Ishikawa (cell line): ENCODE data around the gene THRA.

Source experiments
- CREB1 ChIP-seq: IDR thresholded peaks from 2 replicates; pipeline ENCODE4 v1.6.1; 2012; ENCODE audit warnings: low read depth
- EP300 ChIP-seq: IDR thresholded peaks from 2 replicates; pipeline ENCODE4 v1.6.1; 2012; ENCODE audit warnings: borderline replicate concordance
- TCF12 ChIP-seq: IDR thresholded peaks from 2 replicates; pipeline ENCODE4 v1.6.1; 2012; ENCODE audit warnings: low read depth
- TF ChIP-seq, protein P1 (sequence below): IDR thresholded peaks from 2 replicates; pipeline ENCODE4 v1.6.1; 2012; ENCODE audit warnings: low read depth, mild to moderate bottlenecking

DNA sequence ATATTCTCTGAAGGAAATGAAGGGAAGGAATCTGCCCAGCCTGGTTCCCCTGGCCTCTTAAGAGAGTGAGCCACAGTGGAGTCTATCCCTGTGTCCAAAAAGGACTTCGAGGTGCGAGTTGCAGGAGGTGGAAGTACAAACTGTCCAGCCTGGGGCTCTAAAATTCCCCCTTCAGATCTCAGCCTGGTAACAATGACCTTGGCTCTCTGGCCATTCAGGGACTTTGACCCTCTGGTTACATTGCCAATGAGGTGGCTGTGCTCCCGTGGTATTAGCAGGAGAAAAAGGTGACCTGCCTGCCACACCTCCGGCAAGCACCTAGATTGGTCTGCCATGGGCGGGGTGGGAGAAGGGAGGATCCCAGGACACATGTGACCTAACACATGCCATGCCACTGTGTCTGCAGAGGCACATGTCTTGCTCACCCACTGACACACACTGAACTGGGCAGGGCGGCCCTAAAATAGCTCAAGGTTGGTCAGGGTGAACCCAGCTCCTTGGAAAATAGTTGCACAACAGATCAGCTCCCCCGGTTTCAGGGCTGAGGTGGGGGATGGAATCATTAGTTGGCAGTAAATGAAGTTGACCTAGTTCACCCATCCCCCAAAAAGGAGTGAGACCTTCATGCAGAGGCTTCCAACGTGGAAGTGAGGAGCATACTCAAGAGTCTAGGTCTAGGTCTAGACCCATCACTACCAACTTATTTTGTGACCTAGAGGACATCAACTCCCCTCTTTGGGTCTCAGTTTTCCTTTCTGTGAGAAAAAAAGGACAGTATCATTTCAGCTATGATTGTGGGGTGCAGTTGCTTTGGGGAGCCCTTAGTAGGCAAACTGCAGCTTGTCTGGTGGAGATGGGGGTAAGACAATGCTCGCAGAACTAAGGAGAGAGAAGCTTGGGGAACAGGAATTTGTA is 35.4 kb downstream of the THRA start:
- TF ChIP-seq CREB1 (no peak), EP300 (no peak), TCF12 (no peak)
- TF ChIP-seq, protein P1, sequence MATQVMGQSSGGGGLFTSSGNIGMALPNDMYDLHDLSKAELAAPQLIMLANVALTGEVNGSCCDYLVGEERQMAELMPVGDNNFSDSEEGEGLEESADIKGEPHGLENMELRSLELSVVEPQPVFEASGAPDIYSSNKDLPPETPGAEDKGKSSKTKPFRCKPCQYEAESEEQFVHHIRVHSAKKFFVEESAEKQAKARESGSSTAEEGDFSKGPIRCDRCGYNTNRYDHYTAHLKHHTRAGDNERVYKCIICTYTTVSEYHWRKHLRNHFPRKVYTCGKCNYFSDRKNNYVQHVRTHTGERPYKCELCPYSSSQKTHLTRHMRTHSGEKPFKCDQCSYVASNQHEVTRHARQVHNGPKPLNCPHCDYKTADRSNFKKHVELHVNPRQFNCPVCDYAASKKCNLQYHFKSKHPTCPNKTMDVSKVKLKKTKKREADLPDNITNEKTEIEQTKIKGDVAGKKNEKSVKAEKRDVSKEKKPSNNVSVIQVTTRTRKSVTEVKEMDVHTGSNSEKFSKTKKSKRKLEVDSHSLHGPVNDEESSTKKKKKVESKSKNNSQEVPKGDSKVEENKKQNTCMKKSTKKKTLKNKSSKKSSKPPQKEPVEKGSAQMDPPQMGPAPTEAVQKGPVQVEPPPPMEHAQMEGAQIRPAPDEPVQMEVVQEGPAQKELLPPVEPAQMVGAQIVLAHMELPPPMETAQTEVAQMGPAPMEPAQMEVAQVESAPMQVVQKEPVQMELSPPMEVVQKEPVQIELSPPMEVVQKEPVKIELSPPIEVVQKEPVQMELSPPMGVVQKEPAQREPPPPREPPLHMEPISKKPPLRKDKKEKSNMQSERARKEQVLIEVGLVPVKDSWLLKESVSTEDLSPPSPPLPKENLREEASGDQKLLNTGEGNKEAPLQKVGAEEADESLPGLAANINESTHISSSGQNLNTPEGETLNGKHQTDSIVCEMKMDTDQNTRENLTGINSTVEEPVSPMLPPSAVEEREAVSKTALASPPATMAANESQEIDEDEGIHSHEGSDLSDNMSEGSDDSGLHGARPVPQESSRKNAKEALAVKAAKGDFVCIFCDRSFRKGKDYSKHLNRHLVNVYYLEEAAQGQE = no peak
